Stimulated activated memory B cell treated with anti-CD40 and anti-IgM and Interleukin-4, amounts not matched to agents 10 μg/mL and 1 μg/mL and 100 μg/mL, for 72 hours (primary cell): ENCODE data around the gene TLE2.

ENCODE experiments used
- ATAC-seq: fragments of 150-1000 bp; cut with Tn5 transposase; 2 replicates; pipeline ENCODE4 v1.10.0; 2021
- H3K27ac Mint-ChIP-seq: one replicate; pipeline ENCODE4 v1.8.0; 2022; ENCODE audit warnings: mild to moderate bottlenecking, mixed read lengths
- H3K27me3 Mint-ChIP-seq: one replicate; pipeline ENCODE4 v1.8.0; 2022; ENCODE audit warnings: mixed read lengths
- H3K36me3 Mint-ChIP-seq: one replicate; pipeline ENCODE4 v1.8.0; 2022; ENCODE audit warnings: mixed read lengths
- H3K4me1 Mint-ChIP-seq: one replicate; pipeline ENCODE4 v1.8.0; 2022; ENCODE audit warnings: mixed read lengths
- H3K4me3 Mint-ChIP-seq: one replicate; pipeline ENCODE4 v1.8.0; 2022; ENCODE audit warnings: mild to moderate bottlenecking, moderate library complexity, mixed read lengths
- H3K9me3 Mint-ChIP-seq: one replicate; pipeline ENCODE4 v1.8.0; 2022; ENCODE audit warnings: mixed read lengths

TLE2 gene

DNA sequence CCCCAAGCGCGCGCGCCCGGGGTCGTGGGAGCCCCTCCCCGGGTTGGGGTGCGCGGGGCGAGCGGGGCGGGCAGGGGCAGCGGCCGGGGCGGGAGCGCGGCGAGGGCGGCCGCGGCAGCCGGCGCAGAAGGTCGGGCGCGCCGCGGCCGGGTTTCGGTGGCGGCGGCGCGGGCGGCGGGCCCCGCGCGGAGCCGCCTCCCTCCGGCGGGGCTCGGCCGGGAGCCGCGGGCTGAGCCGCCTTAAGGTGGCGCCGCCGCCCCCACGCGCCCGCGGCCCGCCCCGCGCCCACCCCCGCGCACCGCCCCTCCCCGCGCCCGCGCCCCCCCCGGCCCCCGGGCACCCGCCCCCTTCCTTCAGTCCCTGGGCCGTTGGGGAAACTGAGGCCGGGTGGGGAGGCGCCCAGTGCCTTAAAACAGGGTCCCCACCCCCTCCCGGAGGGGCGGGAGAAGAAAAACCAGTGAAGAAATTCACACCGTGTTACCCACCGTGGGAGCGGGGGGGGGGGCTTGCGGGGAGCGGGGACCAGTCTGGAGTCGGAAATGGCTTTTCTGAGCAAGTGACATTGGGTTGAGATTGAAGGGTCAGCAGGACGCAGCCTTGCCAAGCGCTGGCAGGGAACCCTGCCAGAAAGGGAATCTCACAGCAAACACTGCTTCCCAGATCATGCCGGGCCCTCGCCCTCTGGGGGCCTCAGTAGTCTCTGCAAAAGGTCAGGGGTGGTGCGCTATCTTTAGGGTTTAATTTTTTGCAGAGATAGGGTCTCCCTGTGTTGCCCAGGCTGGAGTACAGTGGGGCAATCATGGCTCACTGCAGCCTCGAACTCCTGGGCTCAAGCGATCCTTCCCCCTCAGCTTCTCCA is at the start of gene TLE2:
Gene TLE2, minus strand, starts transcription at position 216 of the 859 bp plus-strand sequence. CDS start 376 bp downstream, outside the sequence.
- H3K4me3 Mint-ChIP-seq, result peak within 1 kb of the TSS; percentile 66
- H3K4me1 Mint-ChIP-seq, result peaks cover 13% of the 10 kb centered on the region
- no peak within 1 kb of the TSS for H3K27ac Mint-ChIP-seq
- no peaks in the 10 kb centered on the region for H3K36me3 Mint-ChIP-seq
- peak; percentile 5 for ATAC-seq
- peaks cover 77% of the 10 kb centered on the region for H3K27me3 Mint-ChIP-seq
- H3K9me3 Mint-ChIP-seq, result no peaks in the 10 kb centered on the region

DNA sequence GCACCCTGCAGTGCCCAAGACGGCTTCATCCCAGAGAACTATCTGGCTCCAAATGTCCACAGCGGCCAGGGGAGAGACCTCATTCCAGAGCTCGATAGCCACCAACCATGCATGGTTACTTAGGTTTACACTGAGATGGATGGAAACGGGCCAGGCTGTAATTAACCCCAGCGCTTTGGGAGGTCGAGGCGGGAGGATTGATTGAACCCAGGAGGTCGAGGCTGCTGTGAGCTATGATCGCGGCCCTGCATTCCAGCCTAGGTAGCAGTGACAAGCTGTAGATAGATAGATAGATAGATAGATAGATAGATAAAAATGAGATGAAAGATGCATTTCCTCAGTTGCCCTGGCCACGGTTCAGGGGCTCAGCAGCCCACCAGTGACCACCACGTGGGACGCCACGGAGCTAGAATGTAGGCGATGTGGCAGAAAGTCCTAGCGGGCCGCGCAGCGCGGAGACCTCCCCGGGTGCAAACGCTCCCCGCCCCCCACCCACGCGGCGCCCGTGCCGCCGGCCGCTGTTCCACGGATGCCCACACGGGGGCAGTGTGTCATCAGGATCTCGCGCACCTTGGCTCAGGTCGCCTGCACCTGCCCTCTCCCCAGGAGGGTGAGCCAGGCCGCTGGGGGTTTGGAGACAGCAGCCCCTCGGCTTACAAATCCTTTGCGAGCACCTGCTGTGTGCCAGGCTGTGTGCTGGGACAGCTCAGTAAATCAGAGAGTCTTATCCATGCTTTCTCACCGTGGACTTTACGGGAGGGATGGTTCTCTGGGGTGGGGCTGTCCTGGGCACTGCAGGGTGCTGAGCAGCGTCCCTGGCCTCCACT is 46.7 kb upstream of the TLE2 start:
- peak overlapping the region; percentile 42 for H3K27ac Mint-ChIP-seq
- no peaks in the 10 kb centered on the region for H3K36me3 Mint-ChIP-seq
- no peaks in the 10 kb centered on the region for H3K27me3 Mint-ChIP-seq
- peak overlapping the region; percentile 61 for H3K4me3 Mint-ChIP-seq
- no peaks in the 10 kb centered on the region for H3K9me3 Mint-ChIP-seq
- ATAC-seq, result peak; percentile 84
- peaks cover 14% of the 10 kb centered on the region for H3K4me1 Mint-ChIP-seq

DNA sequence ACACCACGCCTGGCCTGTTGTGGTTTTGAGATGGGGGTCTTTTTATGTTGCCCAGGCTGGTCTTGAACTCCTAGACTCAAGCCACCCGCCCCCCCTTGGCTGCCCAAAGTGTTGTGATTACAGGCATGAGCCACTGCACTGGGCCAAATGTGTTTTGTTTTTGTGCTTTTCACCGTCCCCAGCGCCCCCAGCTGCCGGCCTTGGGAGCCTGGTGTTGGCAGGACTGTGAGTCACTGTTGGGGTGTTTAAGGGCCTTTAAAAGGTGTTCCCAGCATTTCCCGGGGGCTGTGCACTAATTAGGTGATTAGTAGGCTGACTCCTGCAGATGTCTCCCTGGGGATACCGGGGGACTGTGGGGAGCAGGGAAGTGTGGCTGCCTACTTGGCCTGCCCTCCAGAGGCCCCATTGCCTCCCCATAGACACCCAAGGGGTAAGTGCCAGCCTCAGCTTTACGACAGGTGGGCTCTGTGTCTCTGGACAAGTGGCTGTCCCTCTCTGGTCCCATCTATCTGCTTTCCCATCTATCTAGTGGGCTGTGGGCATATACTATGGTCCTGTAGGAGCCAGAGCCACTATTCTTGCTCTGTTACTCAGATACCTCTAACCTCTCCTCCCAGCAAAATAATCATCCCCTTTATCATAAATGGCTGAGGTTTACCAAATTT is 45.0 kb upstream of the TLE2 start:
- no peak overlapping the region for H3K4me3 Mint-ChIP-seq
- H3K9me3 Mint-ChIP-seq, result no peaks in the 10 kb centered on the region
- H3K27me3 Mint-ChIP-seq, result no peaks in the 10 kb centered on the region
- peaks cover 14% of the 10 kb centered on the region for H3K4me1 Mint-ChIP-seq
- no peak overlapping the region for H3K27ac Mint-ChIP-seq
- H3K36me3 Mint-ChIP-seq, result no peaks in the 10 kb centered on the region
- ATAC-seq, result no peak

DNA sequence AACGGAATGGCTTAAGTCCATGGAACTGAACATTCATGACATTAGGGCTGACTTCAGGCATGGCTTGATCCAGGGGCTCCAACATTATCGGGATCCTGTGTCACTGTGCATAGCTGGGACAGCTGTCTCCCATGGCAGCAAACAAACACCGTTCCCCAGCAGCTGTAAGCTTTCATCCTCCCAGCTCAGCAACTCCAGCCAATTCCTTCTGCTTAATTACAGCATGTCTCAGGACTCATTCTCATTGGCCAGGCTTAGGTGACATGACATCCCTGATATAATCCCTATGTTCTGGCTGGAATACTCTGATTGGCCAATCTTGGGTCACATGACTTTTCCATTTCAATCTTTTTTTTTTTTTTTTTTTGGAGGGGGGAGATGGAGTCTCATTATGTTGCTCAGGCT is 44.1 kb upstream of the TLE2 start:
- ATAC-seq, result no peak
- no peaks in the 10 kb centered on the region for H3K36me3 Mint-ChIP-seq
- H3K9me3 Mint-ChIP-seq, result no peaks in the 10 kb centered on the region
- no peak overlapping the region for H3K27ac Mint-ChIP-seq
- peaks cover 14% of the 10 kb centered on the region for H3K4me1 Mint-ChIP-seq
- H3K27me3 Mint-ChIP-seq, result no peaks in the 10 kb centered on the region
- no peak overlapping the region for H3K4me3 Mint-ChIP-seq

DNA sequence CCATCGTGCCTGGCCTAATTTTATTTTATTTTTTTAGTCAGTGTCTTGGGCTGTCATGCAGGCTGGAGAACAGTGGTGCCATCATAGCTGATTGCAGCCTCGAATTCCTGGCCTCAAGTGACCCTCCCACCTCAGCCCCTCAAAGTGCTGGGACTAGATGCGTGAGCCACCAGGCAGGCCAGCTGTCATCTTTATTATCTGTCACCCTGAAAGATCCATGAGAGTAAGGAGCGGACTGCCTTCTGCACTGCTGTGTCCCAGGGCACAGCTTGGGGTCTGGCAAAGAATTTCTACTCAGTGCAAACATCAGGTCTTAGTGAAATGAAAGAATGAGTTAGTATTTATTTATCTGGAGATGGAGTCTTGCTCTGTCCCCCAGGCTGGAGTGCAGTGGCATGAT is 42.7 kb upstream of the TLE2 start:
- ATAC-seq, result no peak
- Mint-ChIP-seq H3K9me3 (no peaks in the 10 kb centered on the region), H3K4me3 (no peak overlapping the region), H3K27ac (peak overlapping the region; percentile 46), H3K36me3 (no peaks in the 10 kb centered on the region), H3K27me3 (no peaks in the 10 kb centered on the region), H3K4me1 (peaks cover 22% of the 10 kb centered on the region)

DNA sequence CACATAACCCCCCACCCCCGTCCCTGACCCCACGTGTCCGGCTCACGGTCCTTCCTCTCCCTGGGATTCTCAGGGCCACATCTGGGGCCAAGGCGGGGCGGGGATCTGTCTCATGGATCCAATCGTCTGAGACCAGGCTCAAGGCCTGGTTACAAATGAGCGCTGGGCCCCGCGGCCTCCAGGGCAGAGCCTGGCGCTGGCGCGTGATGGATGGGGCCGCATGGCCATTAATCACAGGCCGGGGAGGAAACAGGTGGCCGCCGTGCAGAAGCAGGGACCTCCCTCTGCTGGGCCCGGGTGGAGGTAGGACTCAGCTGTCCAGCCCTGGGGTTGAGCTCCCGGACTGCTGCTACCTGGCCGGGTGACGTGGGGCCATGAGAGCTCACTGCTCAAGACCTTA is 39.0 kb upstream of the TLE2 start:
- Mint-ChIP-seq H3K36me3 (no peaks in the 10 kb centered on the region), H3K27ac (peak overlapping the region; percentile 16), H3K27me3 (no peaks in the 10 kb centered on the region), H3K9me3 (no peaks in the 10 kb centered on the region), H3K4me1 (peaks cover 38% of the 10 kb centered on the region), H3K4me3 (no peak overlapping the region)
- ATAC-seq, result no peak

DNA sequence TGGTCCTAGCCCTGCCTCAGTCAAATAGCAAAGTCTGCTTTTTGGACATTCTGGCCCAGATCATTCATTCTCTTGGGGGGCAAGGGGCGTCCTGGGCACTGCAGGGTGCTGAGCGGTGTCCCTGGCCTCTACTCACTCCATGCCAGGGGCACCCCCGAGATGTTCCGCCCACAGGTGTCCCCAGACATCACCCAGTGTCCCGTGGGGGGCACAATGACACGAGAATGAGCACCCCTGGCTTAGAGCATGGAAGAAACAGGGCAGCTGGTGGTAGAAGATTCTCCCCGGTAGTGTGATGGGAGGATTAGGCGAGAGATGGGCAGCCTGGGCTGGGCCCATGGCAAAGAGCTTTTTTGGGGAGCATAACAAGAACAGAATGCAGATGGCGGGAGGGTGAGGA is 38.5 kb upstream of the TLE2 start:
- ATAC-seq, result no peak
- Mint-ChIP-seq H3K9me3 (no peaks in the 10 kb centered on the region), H3K36me3 (no peaks in the 10 kb centered on the region), H3K4me3 (no peak overlapping the region), H3K27ac (peak overlapping the region; percentile 16), H3K4me1 (peaks cover 43% of the 10 kb centered on the region), H3K27me3 (no peaks in the 10 kb centered on the region)

DNA sequence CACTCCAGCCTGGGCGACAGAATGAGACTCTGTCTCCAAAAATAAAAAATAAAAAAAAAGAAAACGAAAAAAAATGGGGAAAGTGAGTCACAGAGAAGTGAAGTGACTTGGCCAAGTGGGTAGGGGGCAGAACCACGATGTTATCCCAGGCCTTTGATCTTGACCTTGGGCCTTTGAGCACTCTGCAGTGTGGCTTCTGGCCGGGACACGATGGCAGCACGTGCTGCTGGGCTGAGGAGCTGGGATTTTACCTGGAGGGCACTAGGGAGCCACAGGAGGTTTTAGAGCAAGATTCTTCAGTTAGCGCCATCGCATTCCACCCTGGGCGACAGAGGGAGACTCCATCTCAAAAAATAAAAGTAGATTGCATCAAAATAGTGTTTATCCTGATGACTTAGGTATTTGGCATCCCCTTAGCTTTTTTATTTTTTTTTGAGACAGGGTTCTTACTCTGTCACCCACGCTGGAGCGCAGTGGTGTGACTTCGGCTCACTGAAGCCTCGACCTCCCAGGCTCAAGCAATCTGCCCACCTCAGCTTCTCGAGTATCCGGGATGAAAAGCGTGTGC is 37.5 kb upstream of the TLE2 start:
- H3K27ac Mint-ChIP-seq, result peak overlapping the region; percentile 56
- H3K36me3 Mint-ChIP-seq, result no peaks in the 10 kb centered on the region
- no peak for ATAC-seq
- no peak overlapping the region for H3K4me3 Mint-ChIP-seq
- H3K9me3 Mint-ChIP-seq, result no peaks in the 10 kb centered on the region
- peaks cover 43% of the 10 kb centered on the region for H3K4me1 Mint-ChIP-seq
- H3K27me3 Mint-ChIP-seq, result no peaks in the 10 kb centered on the region

DNA sequence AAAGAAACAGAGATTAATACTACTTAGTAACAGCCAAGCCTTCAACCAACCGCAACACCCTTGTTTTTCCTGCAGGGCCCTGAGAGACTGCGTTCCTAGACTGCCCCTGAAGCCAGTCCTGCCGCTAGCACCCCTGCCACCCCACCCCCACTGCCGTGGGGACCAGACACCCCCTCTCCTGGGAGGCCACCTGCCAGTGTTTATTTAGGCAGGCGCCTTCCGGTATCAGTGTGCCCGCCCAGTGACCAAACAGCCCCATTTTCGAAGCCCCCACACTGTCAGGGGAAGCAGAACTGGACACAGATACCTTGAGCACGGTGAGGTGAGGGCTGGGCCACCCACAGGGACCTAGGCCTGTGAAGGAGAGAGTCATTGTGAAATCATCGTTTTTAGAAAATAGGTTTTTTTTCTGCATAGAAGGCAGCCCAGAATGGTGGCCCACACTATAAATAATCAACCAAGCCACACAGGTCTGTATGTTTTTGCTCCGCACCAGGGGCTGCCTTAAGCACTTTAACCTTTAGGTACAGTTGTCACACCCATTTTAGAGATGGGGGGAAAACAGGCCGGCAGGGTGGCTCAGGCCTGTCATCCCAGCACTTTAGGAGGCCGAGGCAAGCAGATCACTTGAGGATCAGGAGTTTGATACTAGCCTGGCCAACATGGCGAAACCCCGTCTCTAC is 36.7 kb upstream of the TLE2 start:
- Mint-ChIP-seq H3K4me3 (peak overlapping the region; percentile 27), H3K27me3 (no peaks in the 10 kb centered on the region), H3K4me1 (peaks cover 46% of the 10 kb centered on the region), H3K9me3 (no peaks in the 10 kb centered on the region), H3K36me3 (peaks cover 2% of the 10 kb centered on the region), H3K27ac (peak overlapping the region; percentile 56)
- peak; percentile 75 for ATAC-seq

DNA sequence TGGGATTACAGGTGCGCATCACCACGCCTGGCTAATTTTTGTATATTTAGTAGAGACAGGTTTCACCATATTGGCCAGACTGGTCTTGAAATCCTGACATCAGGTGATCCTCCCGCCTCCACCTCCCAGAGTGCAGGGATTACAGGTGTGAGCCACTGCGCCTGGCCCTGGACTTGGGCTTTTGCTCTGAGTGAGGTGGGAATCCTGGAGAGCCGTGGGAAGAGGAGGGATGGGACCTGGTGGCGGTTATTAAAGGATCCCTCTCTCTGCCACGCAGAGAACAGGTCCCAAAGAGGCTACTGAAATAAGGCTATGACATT is 34.9 kb upstream of the TLE2 start:
- Mint-ChIP-seq H3K4me1 (peaks cover 51% of the 10 kb centered on the region), H3K36me3 (peaks cover 15% of the 10 kb centered on the region), H3K27me3 (no peaks in the 10 kb centered on the region), H3K27ac (peak overlapping the region; percentile 98), H3K4me3 (peak overlapping the region; percentile 92), H3K9me3 (no peaks in the 10 kb centered on the region)
- no peak for ATAC-seq

DNA sequence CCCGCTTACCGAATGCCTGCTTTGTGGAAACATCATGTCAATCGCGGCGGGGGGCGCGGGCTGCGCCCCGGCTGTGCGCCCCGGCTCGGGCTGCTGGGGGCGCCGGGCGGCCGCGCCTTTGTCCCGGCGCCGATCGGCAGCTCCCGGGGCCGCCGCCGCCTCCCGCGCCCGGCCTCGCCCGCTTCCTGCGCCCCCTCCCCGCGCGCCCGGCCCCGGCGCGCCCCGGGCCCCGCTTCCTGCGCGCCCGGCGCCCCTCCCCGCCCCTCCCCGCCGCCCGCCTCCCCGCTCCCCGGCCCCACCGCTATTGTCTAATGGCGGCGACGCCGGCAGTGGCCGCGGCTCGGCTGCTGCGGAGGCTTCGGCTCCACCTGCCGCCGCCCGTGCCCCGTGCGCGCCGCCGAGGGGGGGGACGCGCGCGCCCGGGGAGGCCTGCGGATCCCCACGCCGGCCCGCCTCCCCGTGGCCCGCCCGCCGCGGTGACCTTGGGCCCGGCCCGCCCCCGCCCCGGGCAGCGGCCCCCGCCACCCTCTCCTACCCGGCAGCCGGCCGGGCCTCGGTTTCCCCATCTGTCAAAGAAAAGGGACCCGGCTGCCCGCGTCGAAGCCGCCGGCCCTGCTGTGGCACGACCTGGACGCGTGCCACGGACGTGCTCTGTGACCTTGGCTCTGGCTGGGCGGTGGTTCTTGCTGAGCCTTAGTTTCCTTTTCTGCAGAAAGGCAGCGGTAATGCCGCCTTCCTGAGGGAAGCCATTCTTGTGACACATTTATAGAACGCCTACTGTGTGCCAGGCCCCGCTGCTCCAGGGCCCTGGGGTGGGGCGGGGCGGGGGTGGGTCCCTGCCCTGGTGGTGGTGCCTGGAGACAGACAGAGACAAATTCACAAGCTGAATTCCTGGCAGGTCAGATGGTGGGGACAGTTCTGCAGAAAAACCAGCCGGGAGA is 33.4 kb upstream of the TLE2 start, which contains the start of gene TLE5:
Gene TLE5, minus strand, starts transcription at position 331 of the 941 bp plus-strand sequence. Its CDS starts 295 bp downstream, at position 36.
- Mint-ChIP-seq H3K9me3 (no peaks in the 10 kb centered on the region), H3K36me3 (peaks cover 30% of the 10 kb centered on the region), H3K4me3 (peak within 1 kb of the TSS; percentile 92), H3K27me3 (no peaks in the 10 kb centered on the region), H3K4me1 (peaks cover 60% of the 10 kb centered on the region), H3K27ac (peak within 1 kb of the TSS; percentile 98)
- ATAC-seq, result peak; percentile 73

DNA sequence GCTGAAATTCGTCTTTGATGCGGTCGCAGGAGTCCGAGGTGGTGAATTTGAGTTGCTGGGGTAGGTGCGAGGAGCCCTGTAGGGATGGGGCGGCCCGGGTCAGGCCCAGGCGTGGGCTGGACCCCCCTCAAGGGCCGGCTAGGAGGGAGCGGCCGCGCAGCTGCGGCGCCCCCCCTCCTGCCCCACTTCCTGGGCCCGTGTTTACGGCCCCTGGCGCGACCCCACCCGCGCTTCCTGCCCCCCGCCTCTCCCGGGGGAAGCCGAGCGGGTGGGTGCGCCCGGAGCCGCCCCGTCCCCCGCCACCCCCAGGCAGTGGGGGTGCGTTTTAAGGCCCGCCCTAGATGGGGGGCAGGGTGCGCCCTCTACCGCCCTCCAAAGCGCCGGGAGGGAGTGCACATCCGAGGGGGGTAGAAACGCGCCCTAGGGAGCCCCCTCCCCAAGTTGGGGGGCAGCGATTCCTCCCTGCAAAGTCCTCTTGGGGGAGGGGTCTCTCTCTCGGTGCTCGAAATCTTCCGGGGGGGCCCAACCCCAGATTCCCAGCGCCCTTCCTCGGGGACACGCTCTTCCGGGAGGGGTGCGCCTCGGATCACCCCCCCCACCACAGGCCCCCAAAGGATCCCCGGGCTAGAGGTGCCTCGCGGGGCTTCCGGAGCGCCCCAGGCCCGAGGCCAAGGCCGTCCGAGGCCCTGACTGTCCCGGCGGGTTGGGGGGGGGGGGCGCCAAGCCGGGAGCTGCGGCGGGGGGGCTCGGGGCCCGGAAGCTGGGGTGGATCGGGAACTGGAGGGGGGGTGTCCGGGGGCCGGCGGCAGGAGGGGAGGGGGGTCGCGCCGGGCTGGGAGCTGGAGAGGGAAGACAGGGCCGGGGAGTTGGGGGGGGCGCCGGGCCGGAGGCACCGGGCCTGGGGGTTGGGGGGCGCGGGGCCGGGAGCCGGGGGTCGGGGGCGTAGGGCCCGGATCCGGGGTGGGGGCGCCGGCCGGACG is 32.4 kb upstream of the TLE2 start:
- no peaks in the 10 kb centered on the region for H3K9me3 Mint-ChIP-seq
- H3K4me1 Mint-ChIP-seq, result peaks cover 62% of the 10 kb centered on the region
- H3K27me3 Mint-ChIP-seq, result no peaks in the 10 kb centered on the region
- H3K4me3 Mint-ChIP-seq, result peak overlapping the region; percentile 83
- H3K27ac Mint-ChIP-seq, result peak overlapping the region; percentile 82
- peak; percentile 74 for ATAC-seq
- peaks cover 38% of the 10 kb centered on the region for H3K36me3 Mint-ChIP-seq

DNA sequence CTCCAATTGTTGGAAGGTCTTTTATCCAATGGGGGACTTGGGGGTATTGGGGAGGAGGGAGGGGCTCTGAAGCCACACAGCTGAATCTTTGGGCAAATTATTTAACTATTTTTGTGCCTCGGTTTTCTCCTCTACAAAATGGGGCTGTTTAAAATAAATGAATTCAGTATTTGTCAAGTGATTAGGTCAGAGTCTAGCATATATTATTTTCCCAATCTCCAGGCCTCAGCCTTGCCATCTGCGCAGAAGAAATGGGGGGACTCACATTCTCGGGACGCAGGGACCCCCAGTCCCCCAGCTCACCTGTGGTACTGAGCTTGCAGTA is 31.7 kb upstream of the TLE2 start:
- Mint-ChIP-seq H3K27ac (peak overlapping the region; percentile 82), H3K4me3 (peak overlapping the region; percentile 83), H3K9me3 (no peaks in the 10 kb centered on the region), H3K4me1 (peaks cover 62% of the 10 kb centered on the region), H3K27me3 (no peaks in the 10 kb centered on the region), H3K36me3 (peaks cover 44% of the 10 kb centered on the region)
- no peak for ATAC-seq
